ENCODE measurements around the gene KDM4B. TPM values are rescaled to one million over a fixed set of nuclear protein-coding genes. Genes with fewer than 3 reads are reported as not detected.
"Not testable (repeated sequence)": the region's sequence is repeated elsewhere in the genome, so short reads cannot be mapped to it uniquely, and the experiment has no call there.

The KDM4B gene
- total and polyA plus RNA-seq, 4 donors, result 3.2 to 19.7 (median 12.9) TPM

- WGBS, result 74% methylated on average over 7 of the region's 7 CpGs
- DNase-seq (ENCODE audit: low spot score), result no peak
- Histone ChIP-seq H3K4me3 (ENCODE audit: low read depth in 1 of 3, low read length in 3 of 3) (no peak overlapping the region), H3K4me1 (ENCODE audit: control insufficient read depth in 4 of 4, insufficient read depth in 4 of 4, low read length in 3 of 4) (no peaks in the 10 kb centered on the region), H3K9me3 (ENCODE audit: control insufficient read depth in 4 of 4, low read length in 3 of 4) (no peaks in the 10 kb centered on the region), H3K27me3 (ENCODE audit: control insufficient read depth in 4 of 4, insufficient read depth in 4 of 4, low read length in 3 of 4) (no peaks in the 10 kb centered on the region), H3K36me3 (ENCODE audit: control insufficient read depth in 4 of 4, insufficient read depth in 3 of 4, low read depth in 1 of 4, low read length in 3 of 4) (no peaks in the 10 kb centered on the region), H3K9ac (ENCODE audit: low read depth in 1 of 2, low read length in 2 of 2) (no peak overlapping the region), H3K27ac (ENCODE audit: low read depth in 1 of 2, low read length in 2 of 2) (no peak overlapping the region)
- TF ChIP-seq EGR1 (IDR thresholded peaks at IDR 0.05; ENCODE audit: low read depth in 2 of 2) (no peak), ZBTB33 (IDR thresholded peaks at IDR 0.05) (no peak), SP1 (IDR thresholded peaks at IDR 0.05) (no peak), YY1 (IDR thresholded peaks at IDR 0.05) (no peak), RXRA (IDR thresholded peaks at IDR 0.05) (no peak), MAX (IDR thresholded peaks at IDR 0.05) (no peak), CTCF (IDR thresholded peaks at IDR 0.05; ENCODE audit: low read depth, low read length, missing input control) (no peak), NR2F2 (IDR thresholded peaks at IDR 0.05) (no peak), TAF1 (conservative IDR thresholded peaks at IDR 0.05) (no peak), FOXA2 (IDR thresholded peaks at IDR 0.05) (no peak), HNF4G (IDR thresholded peaks at IDR 0.05) (no peak), JUND (IDR thresholded peaks at IDR 0.05) (no peak)
- TF ChIP-seq, protein P1, sequence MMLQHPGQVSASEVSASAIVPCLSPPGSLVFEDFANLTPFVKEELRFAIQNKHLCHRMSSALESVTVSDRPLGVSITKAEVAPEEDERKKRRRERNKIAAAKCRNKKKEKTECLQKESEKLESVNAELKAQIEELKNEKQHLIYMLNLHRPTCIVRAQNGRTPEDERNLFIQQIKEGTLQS (IDR thresholded peaks at IDR 0.05), result no peak
Observed at GRCh38 chr19:5193192-5193591, 224.3 kb downstream of the KDM4B start.

DNA sequence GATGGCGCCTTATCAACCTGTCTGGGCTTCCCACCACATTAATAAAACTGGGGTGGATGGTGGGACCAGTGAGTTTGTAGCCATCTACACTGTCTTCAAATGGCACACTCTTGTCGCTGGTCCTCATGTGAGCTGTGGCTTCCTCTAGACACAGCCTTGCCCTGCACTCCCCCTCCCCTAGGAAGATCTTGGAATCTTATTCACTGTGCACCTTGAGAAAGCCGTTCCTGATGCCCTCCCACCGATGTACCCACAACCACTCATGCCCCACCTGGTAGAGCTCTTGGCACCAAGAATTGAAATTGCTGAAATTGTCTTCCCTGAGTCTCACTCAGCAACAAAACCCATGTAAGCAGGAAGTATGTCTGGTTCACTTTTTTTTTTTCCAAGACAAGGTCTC, 225.7 kb downstream of the KDM4B start:
- no peak overlapping the region for H3K9ac ChIP-seq (ENCODE audit: low read depth in 1 of 2, low read length in 2 of 2)
- H3K4me1 ChIP-seq (ENCODE audit: control insufficient read depth in 4 of 4, insufficient read depth in 4 of 4, low read length in 3 of 4), result no peaks in the 10 kb centered on the region
- no peaks in the 10 kb centered on the region for H3K9me3 ChIP-seq (ENCODE audit: control insufficient read depth in 4 of 4, low read length in 3 of 4)
- 94% methylated on average over 4 of the region's 4 CpGs for WGBS
- no peak overlapping the region for H3K4me3 ChIP-seq (ENCODE audit: low read depth in 1 of 3, low read length in 3 of 3)
- no peak overlapping the region for H3K27ac ChIP-seq (ENCODE audit: low read depth in 1 of 2, low read length in 2 of 2)
- TF ChIP-seq HNF4A (conservative IDR thresholded peaks at IDR 0.05), result no peak
- no peak for TF ChIP-seq RXRA (IDR thresholded peaks at IDR 0.05)
- TF ChIP-seq FOXA2 (IDR thresholded peaks at IDR 0.05), result no peak
- TF ChIP-seq JUND (IDR thresholded peaks at IDR 0.05), result no peak
- no peak for TF ChIP-seq YY1 (IDR thresholded peaks at IDR 0.05)
- no peak for TF ChIP-seq SP1 (IDR thresholded peaks at IDR 0.05)
- H3K36me3 ChIP-seq (ENCODE audit: control insufficient read depth in 4 of 4, insufficient read depth in 3 of 4, low read depth in 1 of 4, low read length in 3 of 4), result no peaks in the 10 kb centered on the region
- no peak for DNase-seq (ENCODE audit: low spot score)
- no peaks in the 10 kb centered on the region for H3K27me3 ChIP-seq (ENCODE audit: control insufficient read depth in 4 of 4, insufficient read depth in 4 of 4, low read length in 3 of 4)

GRCh38 chr19:5195587-5195986, 226.7 kb downstream of the KDM4B start:
- not testable (repeated sequence) for H3K4me1 ChIP-seq (ENCODE audit: control insufficient read depth in 4 of 4, insufficient read depth in 4 of 4, low read length in 3 of 4); H3K4me3 ChIP-seq (ENCODE audit: low read depth in 1 of 3, low read length in 3 of 3); H3K9ac ChIP-seq (ENCODE audit: low read depth in 1 of 2, low read length in 2 of 2); H3K27me3 ChIP-seq (ENCODE audit: control insufficient read depth in 4 of 4, insufficient read depth in 4 of 4, low read length in 3 of 4); H3K9me3 ChIP-seq (ENCODE audit: control insufficient read depth in 4 of 4, low read length in 3 of 4); H3K27ac ChIP-seq (ENCODE audit: low read depth in 1 of 2, low read length in 2 of 2); DNase-seq (ENCODE audit: low spot score); H3K36me3 ChIP-seq (ENCODE audit: control insufficient read depth in 4 of 4, insufficient read depth in 3 of 4, low read depth in 1 of 4, low read length in 3 of 4)
- 72% methylated on average over 3 of the region's 3 CpGs for WGBS
